ENCODE measurements around the gene IRX4.

The IRX4 gene

GRCh38 chr5:1913578-1913977 lies 30.9 kb upstream of the IRX4 start:
- DNase-seq (ENCODE audit: low read depth in 2 of 2), result no peak

- no peak for DNase-seq (ENCODE audit: low read depth in 2 of 2)
These were observed 30.3 kb upstream of the IRX4 start for GRCh38 chr5:1912951-1913565.

- DNase-seq (ENCODE audit: low read depth in 2 of 2), result no peak
These were observed 29.1 kb upstream of the IRX4 start for GRCh38 chr5:1911773-1912235.

- no peak for DNase-seq (ENCODE audit: low read depth in 2 of 2)
These were observed 28.4 kb upstream of the IRX4 start for GRCh38 chr5:1910861-1911772.

GRCh38 chr5:1910081-1910760 lies 27.5 kb upstream of the IRX4 start:
- DNase-seq (ENCODE audit: low read depth in 2 of 2), result no peak

- DNase-seq (ENCODE audit: low read depth in 2 of 2), result no peak
These were observed 26.7 kb upstream of the IRX4 start for GRCh38 chr5:1909346-1909985.

- DNase-seq (ENCODE audit: low read depth in 2 of 2), result no peak
These were observed 26.2 kb upstream of the IRX4 start for GRCh38 chr5:1908931-1909330.

GRCh38 chr5:1907616-1908015 lies 24.9 kb upstream of the IRX4 start:
- DNase-seq (ENCODE audit: low read depth in 2 of 2), result no peak

- no peak for DNase-seq (ENCODE audit: low read depth in 2 of 2)
These were observed 22.4 kb upstream of the IRX4 start for GRCh38 chr5:1905108-1905507.

GRCh38 chr5:1901983-1902382 lies 19.3 kb upstream of the IRX4 start:
- DNase-seq (ENCODE audit: low read depth in 2 of 2), result no peak

- DNase-seq (ENCODE audit: low read depth in 2 of 2), result no peak
These were observed 18.3 kb upstream of the IRX4 start for GRCh38 chr5:1901061-1901460.

- no peak for DNase-seq (ENCODE audit: low read depth in 2 of 2)
These were observed 16.5 kb upstream of the IRX4 start for GRCh38 chr5:1899201-1899600.

- DNase-seq (ENCODE audit: low read depth in 2 of 2), result no peak
These were observed 15.2 kb upstream of the IRX4 start for GRCh38 chr5:1897816-1898450.

- no peak for DNase-seq (ENCODE audit: low read depth in 2 of 2)
These were observed 14.7 kb upstream of the IRX4 start for GRCh38 chr5:1897386-1897785.

GRCh38 chr5:1896602-1897376 lies 14.1 kb upstream of the IRX4 start:
- no peak for DNase-seq (ENCODE audit: low read depth in 2 of 2)

GRCh38 chr5:1895739-1896420 lies 13.2 kb upstream of the IRX4 start:
- DNase-seq (ENCODE audit: low read depth in 2 of 2), result no peak

- DNase-seq (ENCODE audit: low read depth in 2 of 2), result no peak
These were observed 11.5 kb upstream of the IRX4 start for GRCh38 chr5:1894243-1894642.

GRCh38 chr5:1893754-1894153 lies 11.0 kb upstream of the IRX4 start:
- no peak for DNase-seq (ENCODE audit: low read depth in 2 of 2)

GRCh38 chr5:1892685-1893445 lies 10.1 kb upstream of the IRX4 start:
- no peak for DNase-seq (ENCODE audit: low read depth in 2 of 2)

GRCh38 chr5:1892211-1892610 lies 9.5 kb upstream of the IRX4 start:
- DNase-seq (ENCODE audit: low read depth in 2 of 2), result no peak
